Measurements from ENCODE around the gene PELI2. TPM values are rescaled to one million over a fixed set of nuclear protein-coding genes. Genes with fewer than 3 reads are reported as not detected.

Gene PELI2
- total and polyA plus RNA-seq, 5 donors, result 1.4 to 6.8 (median 4.6) TPM

DNA sequence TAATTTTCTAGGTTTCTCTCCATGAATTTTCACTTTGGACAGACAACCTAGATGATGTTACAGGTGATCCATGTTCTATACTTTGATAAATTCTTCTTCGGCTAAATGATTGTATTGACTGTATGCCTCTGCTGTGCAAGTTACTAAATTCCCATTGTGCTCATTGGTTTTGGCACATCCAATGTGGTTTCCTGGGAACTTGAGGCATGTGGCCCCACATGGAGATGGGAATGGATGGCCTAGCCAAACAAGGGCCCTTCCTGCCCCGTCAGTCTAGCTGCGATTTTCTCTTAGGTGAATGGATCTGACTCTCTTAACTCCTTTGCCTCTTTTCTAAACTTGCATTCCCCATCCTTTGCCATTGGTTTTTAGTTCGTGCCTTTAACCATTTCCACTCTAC lies 186.2 kb downstream of the PELI2 start:
- Histone ChIP-seq H3K9me3 (ENCODE audit: control insufficient read depth, low read length) (no peaks in the 10 kb centered on the region), H3K27ac (ENCODE audit: low read length) (no peak overlapping the region), H3K27me3 (ENCODE audit: control insufficient read depth, insufficient read depth) (no peaks in the 10 kb centered on the region), H3K4me1 (ENCODE audit: control insufficient read depth, insufficient read depth, low read length) (no peaks in the 10 kb centered on the region), H3K4me3 (ENCODE audit: low read length) (no peak overlapping the region)
- DNase-seq (no peak), ATAC-seq (no peak)
- intact Hi-C loops (cut with DNase I), result no loop called here
- 94% methylated on average over 4 of the region's 4 CpGs for WGBS

DNA sequence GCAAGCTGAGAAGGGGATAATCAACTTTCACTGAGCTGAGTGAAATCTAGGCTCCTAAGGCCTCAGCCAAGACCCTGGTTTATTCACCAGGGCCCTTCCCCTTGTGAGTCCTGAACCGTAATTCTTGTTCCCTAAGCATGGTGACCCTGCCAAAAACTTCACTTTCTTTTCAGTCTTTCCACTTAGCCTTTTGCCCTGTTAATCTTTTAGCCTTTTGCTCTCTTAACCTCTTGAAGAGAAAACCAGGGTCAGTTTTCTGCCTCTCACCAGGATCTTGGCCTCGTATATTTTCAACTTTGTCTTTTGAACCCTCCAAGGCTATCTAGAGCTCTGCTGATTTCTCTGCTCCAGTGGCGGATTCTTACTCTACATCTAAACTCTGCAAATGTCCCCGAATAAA lies 191.0 kb downstream of the PELI2 start:
- 78% methylated on average over 4 of the region's 4 CpGs for WGBS
- Histone ChIP-seq H3K27ac (ENCODE audit: low read length) (no peak overlapping the region), H3K4me1 (ENCODE audit: control insufficient read depth, insufficient read depth, low read length) (no peaks in the 10 kb centered on the region), H3K9me3 (ENCODE audit: control insufficient read depth, low read length) (no peaks in the 10 kb centered on the region), H3K27me3 (ENCODE audit: control insufficient read depth, insufficient read depth) (no peaks in the 10 kb centered on the region), H3K4me3 (ENCODE audit: low read length) (no peak overlapping the region)
- intact Hi-C loops (cut with DNase I), result no loop called here
- DNase-seq, result no peak
- ATAC-seq, result no peak

GRCh38 chr14:56310643-56311042 lies 192.4 kb downstream of the PELI2 start:
- H3K4me3 ChIP-seq (ENCODE audit: low read length), result no peak overlapping the region
- ATAC-seq (peak; percentile 29 to 51), DNase-seq (no peak)
- H3K27ac ChIP-seq (ENCODE audit: low read length), result no peak overlapping the region
- H3K27me3 ChIP-seq (ENCODE audit: control insufficient read depth, insufficient read depth), result no peaks in the 10 kb centered on the region
- no peaks in the 10 kb centered on the region for H3K9me3 ChIP-seq (ENCODE audit: control insufficient read depth, low read length)
- no peaks in the 10 kb centered on the region for H3K4me1 ChIP-seq (ENCODE audit: control insufficient read depth, insufficient read depth, low read length)
- intact Hi-C loops (cut with DNase I), result no loop called here
- whole genome bisulfite sequencing, result 39% methylated on average over 10 of the region's 10 CpGs

GRCh38 chr14:56313789-56314188 lies 195.6 kb downstream of the PELI2 start:
- WGBS, result 89% methylated on average over 3 of the region's 3 CpGs
- H3K4me3 ChIP-seq (ENCODE audit: low read length), result no peak overlapping the region
- no peaks in the 10 kb centered on the region for H3K9me3 ChIP-seq (ENCODE audit: control insufficient read depth, low read length)
- no peak for DNase-seq
- no peaks in the 10 kb centered on the region for H3K4me1 ChIP-seq (ENCODE audit: control insufficient read depth, insufficient read depth, low read length)
- H3K27ac ChIP-seq (ENCODE audit: low read length), result no peak overlapping the region
- intact Hi-C loops (cut with DNase I), result no loop called here
- no peaks in the 10 kb centered on the region for H3K27me3 ChIP-seq (ENCODE audit: control insufficient read depth, insufficient read depth)
- ATAC-seq, result no peak

DNA sequence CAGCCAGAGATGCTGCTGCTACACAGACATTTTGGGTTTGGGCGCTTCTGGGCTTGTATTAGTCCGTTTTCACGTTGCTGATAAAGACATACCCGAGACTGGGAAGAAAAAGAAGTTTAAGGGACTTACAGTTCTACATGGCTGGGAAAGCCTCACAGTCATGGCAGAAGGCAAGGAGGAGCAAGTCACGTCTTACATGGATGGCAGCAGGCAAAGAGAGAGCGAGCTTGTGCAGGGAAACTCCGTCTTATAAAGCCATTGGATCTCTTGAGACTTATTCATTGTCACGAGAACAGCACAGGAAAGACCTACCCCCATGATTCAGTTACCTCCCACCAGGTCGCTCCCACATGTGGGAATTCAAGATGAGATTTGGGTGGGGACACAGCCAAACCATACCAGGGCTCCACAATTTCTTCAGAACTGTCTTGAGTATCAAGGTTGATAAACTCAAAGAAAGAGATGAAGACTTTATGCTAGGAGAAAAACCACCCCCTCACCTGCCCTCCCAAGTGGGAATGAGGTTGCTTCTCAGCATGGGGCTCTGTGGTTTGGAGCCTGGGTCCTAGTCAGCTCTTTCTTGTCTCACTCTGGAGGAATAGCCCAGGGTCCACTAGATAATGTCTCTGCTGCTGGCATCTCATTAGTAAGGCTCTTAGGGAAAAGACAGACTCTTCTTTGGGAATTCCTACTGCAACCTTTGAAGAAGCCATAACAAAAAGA lies 200.3 kb downstream of the PELI2 start:
- H3K27me3 ChIP-seq (ENCODE audit: control insufficient read depth, insufficient read depth), result no peaks in the 10 kb centered on the region
- WGBS, result 95% methylated on average over 9 of the region's 9 CpGs
- ATAC-seq (no peak), DNase-seq (no peak)
- no peaks in the 10 kb centered on the region for H3K9me3 ChIP-seq (ENCODE audit: control insufficient read depth, low read length)
- H3K4me3 ChIP-seq (ENCODE audit: low read length), result no peak overlapping the region
- H3K4me1 ChIP-seq (ENCODE audit: control insufficient read depth, insufficient read depth, low read length), result no peaks in the 10 kb centered on the region
- no peak overlapping the region for H3K27ac ChIP-seq (ENCODE audit: low read length)
- intact Hi-C loops (cut with DNase I), result no loop called here

DNA sequence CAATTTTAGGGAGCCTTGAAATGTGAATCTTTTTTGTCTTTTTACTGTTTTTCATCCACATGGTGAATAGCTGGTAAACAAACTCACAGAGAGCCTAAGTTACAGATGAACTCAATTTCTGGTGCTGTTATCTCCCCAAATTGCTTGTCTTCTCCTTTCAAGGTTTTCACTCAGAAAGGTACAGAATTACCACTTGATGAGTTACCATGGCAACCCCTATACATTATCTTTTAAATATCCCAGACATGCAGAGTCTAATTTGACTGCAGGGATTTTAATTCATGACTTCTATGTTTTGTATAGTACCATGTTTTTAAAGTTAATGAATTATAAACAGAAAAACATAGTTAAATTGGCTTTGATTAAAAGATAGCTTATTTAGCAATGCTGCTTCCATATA lies 203.7 kb downstream of the PELI2 start:
- Histone ChIP-seq H3K4me1 (ENCODE audit: control insufficient read depth, insufficient read depth, low read length) (no peaks in the 10 kb centered on the region), H3K27ac (ENCODE audit: low read length) (no peak overlapping the region), H3K4me3 (ENCODE audit: low read length) (no peak overlapping the region), H3K9me3 (ENCODE audit: control insufficient read depth, low read length) (no peaks in the 10 kb centered on the region), H3K27me3 (ENCODE audit: control insufficient read depth, insufficient read depth) (no peaks in the 10 kb centered on the region)
- intact Hi-C loops (cut with DNase I), result no loop called here
- no peak for DNase-seq
- ATAC-seq, result no peak

GRCh38 chr14:56322531-56322930 lies 204.3 kb downstream of the PELI2 start:
- no peak for ATAC-seq
- Histone ChIP-seq H3K27ac (ENCODE audit: low read length) (no peak overlapping the region), H3K4me3 (ENCODE audit: low read length) (no peak overlapping the region), H3K9me3 (ENCODE audit: control insufficient read depth, low read length) (no peaks in the 10 kb centered on the region), H3K27me3 (ENCODE audit: control insufficient read depth, insufficient read depth) (no peaks in the 10 kb centered on the region), H3K4me1 (ENCODE audit: control insufficient read depth, insufficient read depth, low read length) (no peaks in the 10 kb centered on the region)
- intact Hi-C loops (cut with DNase I), result no loop called here
- DNase-seq, result no peak
- 97% methylated on average over 2 of the region's 2 CpGs for WGBS

DNA sequence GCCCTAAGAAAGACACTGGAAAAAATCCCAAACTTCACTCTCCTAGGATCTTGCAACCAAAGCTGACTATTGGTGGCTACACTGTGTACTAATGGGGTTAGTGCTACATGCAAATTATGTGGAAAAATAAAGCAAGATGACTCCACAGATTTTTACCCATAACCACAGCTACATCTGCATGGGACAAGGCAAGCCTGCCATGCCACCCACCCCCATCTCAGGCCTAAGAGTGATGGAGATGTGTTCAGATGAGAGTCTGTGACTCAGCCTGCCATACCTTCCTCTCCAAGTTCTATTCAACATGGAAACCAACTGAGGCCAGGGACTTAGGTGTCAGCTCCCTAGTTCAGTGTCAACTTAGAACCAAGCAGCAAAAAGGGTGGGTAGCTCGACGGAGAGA lies 206.2 kb downstream of the PELI2 start:
- Histone ChIP-seq H3K27me3 (ENCODE audit: control insufficient read depth, insufficient read depth) (no peaks in the 10 kb centered on the region), H3K27ac (ENCODE audit: low read length) (no peak overlapping the region), H3K4me1 (ENCODE audit: control insufficient read depth, insufficient read depth, low read length) (no peaks in the 10 kb centered on the region), H3K9me3 (ENCODE audit: control insufficient read depth, low read length) (no peaks in the 10 kb centered on the region), H3K4me3 (ENCODE audit: low read length) (no peak overlapping the region)
- ATAC-seq, result no peak
- intact Hi-C loops (cut with DNase I), result no loop called here
- WGBS, result 77% methylated on average over 2 of the region's 2 CpGs
- DNase-seq, result no peak

DNA sequence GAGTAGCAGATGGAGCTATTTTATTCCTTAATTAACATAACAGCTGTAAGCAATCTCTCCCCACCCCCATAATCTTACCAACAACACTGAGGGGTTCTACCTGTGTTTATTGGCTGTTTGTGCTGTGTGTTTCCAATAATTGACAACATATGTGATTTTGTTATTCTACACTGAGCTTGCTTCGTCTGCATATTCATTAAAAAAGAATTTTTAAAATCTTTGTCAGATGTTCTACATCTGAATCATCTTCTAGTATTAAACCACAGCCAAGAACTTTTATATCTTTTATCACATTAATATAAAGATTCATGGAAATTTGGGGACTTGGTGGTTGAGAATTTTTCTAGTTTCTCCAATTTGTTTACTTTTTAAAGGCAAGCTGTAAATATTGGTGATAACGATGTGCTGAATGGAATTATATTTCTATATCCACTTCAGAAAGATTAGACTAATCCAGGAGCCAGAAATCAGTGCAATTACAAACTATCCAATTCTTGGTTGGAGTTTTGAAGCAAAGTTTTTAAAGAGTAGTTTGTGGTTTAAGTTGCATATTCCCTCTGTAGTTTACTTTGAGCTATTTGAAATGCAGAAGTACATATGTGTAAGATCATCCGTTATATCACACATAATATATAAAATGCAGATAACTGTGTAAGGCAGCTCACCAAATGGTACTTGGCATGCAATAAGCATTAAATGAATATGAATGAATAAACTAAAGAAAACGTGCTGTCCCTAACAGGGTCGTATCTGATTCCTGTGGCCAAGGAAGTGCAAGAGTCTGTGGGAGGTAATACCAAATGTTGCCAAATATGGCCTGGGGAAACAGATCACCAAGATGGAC lies 206.9 kb downstream of the PELI2 start:
- no peaks in the 10 kb centered on the region for H3K27me3 ChIP-seq (ENCODE audit: control insufficient read depth, insufficient read depth)
- H3K27ac ChIP-seq (ENCODE audit: low read length), result no peak overlapping the region
- H3K9me3 ChIP-seq (ENCODE audit: control insufficient read depth, low read length), result no peaks in the 10 kb centered on the region
- H3K4me3 ChIP-seq (ENCODE audit: low read length), result no peak overlapping the region
- ATAC-seq (no peak), DNase-seq (no peak)
- intact Hi-C loops (cut with DNase I), result no loop called here
- 61% methylated on average over 5 of the region's 5 CpGs for WGBS
- H3K4me1 ChIP-seq (ENCODE audit: control insufficient read depth, insufficient read depth, low read length), result no peaks in the 10 kb centered on the region

- no peak for ATAC-seq
- no peaks in the 10 kb centered on the region for H3K4me1 ChIP-seq (ENCODE audit: control insufficient read depth, insufficient read depth, low read length)
- no peak overlapping the region for H3K27ac ChIP-seq (ENCODE audit: low read length)
- H3K27me3 ChIP-seq (ENCODE audit: control insufficient read depth, insufficient read depth), result no peaks in the 10 kb centered on the region
- no peak for DNase-seq
- intact Hi-C loops (cut with DNase I), result no loop called here
- H3K4me3 ChIP-seq (ENCODE audit: low read length), result no peak overlapping the region
- no peaks in the 10 kb centered on the region for H3K9me3 ChIP-seq (ENCODE audit: control insufficient read depth, low read length)
- 90% methylated on average over 3 of the region's 3 CpGs for WGBS
These were observed 209.8 kb downstream of the PELI2 start for GRCh38 chr14:56328021-56328420.

DNA sequence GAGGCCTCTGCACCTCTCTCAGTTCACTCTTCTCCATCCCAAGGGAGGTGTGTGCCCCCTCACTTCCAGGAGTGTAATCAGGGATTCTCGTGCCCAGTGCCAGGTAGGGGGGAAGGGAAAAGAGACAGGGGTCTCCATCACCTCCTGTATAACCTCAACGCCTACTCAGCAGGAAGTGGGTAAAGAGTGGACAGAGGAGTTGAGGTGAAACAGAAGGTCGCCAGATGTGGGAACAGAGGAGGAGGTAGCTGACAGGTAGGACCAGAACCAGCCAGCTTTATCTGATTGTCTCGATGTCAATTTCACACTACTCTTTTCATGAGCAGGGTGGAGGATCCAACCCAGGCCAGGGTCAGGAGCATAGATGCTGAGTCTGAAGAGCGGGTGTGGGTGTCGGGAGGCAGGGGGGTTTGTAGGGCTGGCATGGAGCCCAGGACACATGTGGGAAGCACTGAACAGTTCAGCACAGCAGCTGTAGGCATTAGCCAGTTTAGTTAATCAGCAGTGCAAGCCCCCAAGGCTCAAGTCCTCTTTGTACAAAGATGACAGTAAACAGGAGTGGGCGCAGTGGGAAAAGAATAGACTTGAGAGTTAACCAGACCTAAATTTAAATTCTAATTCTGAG lies 213.5 kb downstream of the PELI2 start:
- DNase-seq (peak in 2 of 3 donors; percentile 35 to 43), ATAC-seq (no peak)
- H3K4me3 ChIP-seq (ENCODE audit: low read length), result no peak overlapping the region
- whole genome bisulfite sequencing, result 74% methylated on average over 7 of the region's 7 CpGs
- H3K4me1 ChIP-seq (ENCODE audit: control insufficient read depth, insufficient read depth, low read length), result no peaks in the 10 kb centered on the region
- H3K27me3 ChIP-seq (ENCODE audit: control insufficient read depth, insufficient read depth), result no peaks in the 10 kb centered on the region
- no peaks in the 10 kb centered on the region for H3K9me3 ChIP-seq (ENCODE audit: control insufficient read depth, low read length)
- intact Hi-C loops (cut with DNase I), result loop anchor here in 1 of 4 donors (10.0 kb wide), 1 partner anchor 587 kb away; no protein-coding TSS in a partner anchor
- H3K27ac ChIP-seq (ENCODE audit: low read length), result no peak overlapping the region

Data from right cardiac atrium (tissue), 5 donors.